GM18870 (cell line): Measurements from ENCODE around the gene SMIM32.

ENCODE experiments used
- ATAC-seq: cut with Tn5 transposase; IDR thresholded peaks from one replicate; pipeline ENCODE4 v1.9.1; 2021; ENCODE audit warnings: moderate library complexity; ENCODE audit not compliant: unreplicated experiment

Gene SMIM32

GRCh38 chr5:136190091-136190720, 2.8 kb downstream of the SMIM32 start:
- no peak for ATAC-seq

- no peak for ATAC-seq
Measured at GRCh38 chr5:136188859-136189258, 4.1 kb downstream of the SMIM32 start.

GRCh38 chr5:136186796-136187195, 6.2 kb downstream of the SMIM32 start:
- ATAC-seq, result no peak

GRCh38 chr5:136185974-136186665, 6.8 kb downstream of the SMIM32 start:
- ATAC-seq, result no peak

- ATAC-seq, result no peak
Measured at GRCh38 chr5:136182618-136183017, 10.3 kb downstream of the SMIM32 start.

- no peak for ATAC-seq
Measured at GRCh38 chr5:136174021-136174659, 18.8 kb downstream of the SMIM32 start.

- no peak for ATAC-seq
Measured at GRCh38 chr5:136169218-136169617, 23.7 kb downstream of the SMIM32 start.

GRCh38 chr5:136166909-136167308, 26.1 kb downstream of the SMIM32 start:
- ATAC-seq, result peak; percentile 60

GRCh38 chr5:136164226-136164625, 28.7 kb downstream of the SMIM32 start:
- ATAC-seq, result peak; percentile 47

GRCh38 chr5:136162008-136162407, 31.0 kb downstream of the SMIM32 start:
- no peak for ATAC-seq

- ATAC-seq, result no peak
Measured at GRCh38 chr5:136159457-136159856, 33.5 kb downstream of the SMIM32 start.

- no peak for ATAC-seq
Measured at GRCh38 chr5:136157514-136157913, 35.4 kb downstream of the SMIM32 start.

- ATAC-seq, result no peak
Measured at GRCh38 chr5:136155761-136156160, 37.2 kb downstream of the SMIM32 start.

GRCh38 chr5:136155078-136155477, 37.9 kb downstream of the SMIM32 start:
- ATAC-seq, result no peak

GRCh38 chr5:136153581-136154236, 39.3 kb downstream of the SMIM32 start:
- ATAC-seq, result no peak

GRCh38 chr5:136149891-136150290, 43.1 kb downstream of the SMIM32 start:
- ATAC-seq, result no peak

GRCh38 chr5:136147632-136148031, 45.3 kb downstream of the SMIM32 start:
- ATAC-seq, result no peak

GRCh38 chr5:136146201-136146600, 46.8 kb downstream of the SMIM32 start:
- ATAC-seq, result no peak

- ATAC-seq, result no peak
Measured at GRCh38 chr5:136145030-136145429, 47.9 kb downstream of the SMIM32 start.

GRCh38 chr5:136143763-136144162, 49.2 kb downstream of the SMIM32 start:
- ATAC-seq, result no peak

- ATAC-seq, result no peak
Measured at GRCh38 chr5:136143312-136143711, 49.6 kb downstream of the SMIM32 start.

- ATAC-seq, result peak; percentile 96
Measured at GRCh38 chr5:136141561-136141960, 51.4 kb downstream of the SMIM32 start.
